ENCODE results near the gene REEP6.

Gene REEP6

DNA sequence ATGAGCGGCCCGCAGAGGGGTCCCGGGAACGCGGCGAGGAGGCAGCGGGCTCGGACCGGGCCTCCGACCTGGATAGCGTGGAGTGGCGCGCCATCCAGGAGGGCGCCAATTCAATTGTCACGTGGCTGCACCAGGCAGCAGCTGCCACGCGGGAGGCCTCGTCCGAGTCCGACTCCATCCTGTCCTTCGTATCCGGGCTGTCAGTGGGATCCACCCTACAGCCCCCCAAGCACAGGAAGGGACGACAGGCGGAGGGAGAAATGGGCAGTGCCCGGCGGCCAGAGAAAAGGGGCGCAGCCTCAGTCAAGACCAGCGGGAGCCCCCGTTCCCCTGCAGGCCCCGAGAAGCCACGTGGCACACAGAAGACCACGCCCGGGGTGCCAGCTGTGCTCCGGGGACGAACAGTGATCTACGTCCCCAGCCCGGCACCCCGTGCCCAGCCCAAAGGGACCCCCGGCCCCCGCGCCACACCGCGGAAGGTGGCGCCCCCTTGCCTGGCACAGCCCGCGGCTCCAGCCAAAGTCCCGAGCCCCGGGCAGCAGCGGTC, 22.6 kb upstream of the REEP6 start:
- Histone ChIP-seq H3K27ac (replicated peaks) (no peak overlapping the region), H3K4me3 (replicated peaks; ENCODE audit: insufficient read depth, low read length) (no peak overlapping the region), H3K27me3 (ENCODE audit: insufficient read depth, poor library complexity, severe bottlenecking) (peaks cover 48% of the 10 kb centered on the region)
- TF ChIP-seq, protein P1, sequence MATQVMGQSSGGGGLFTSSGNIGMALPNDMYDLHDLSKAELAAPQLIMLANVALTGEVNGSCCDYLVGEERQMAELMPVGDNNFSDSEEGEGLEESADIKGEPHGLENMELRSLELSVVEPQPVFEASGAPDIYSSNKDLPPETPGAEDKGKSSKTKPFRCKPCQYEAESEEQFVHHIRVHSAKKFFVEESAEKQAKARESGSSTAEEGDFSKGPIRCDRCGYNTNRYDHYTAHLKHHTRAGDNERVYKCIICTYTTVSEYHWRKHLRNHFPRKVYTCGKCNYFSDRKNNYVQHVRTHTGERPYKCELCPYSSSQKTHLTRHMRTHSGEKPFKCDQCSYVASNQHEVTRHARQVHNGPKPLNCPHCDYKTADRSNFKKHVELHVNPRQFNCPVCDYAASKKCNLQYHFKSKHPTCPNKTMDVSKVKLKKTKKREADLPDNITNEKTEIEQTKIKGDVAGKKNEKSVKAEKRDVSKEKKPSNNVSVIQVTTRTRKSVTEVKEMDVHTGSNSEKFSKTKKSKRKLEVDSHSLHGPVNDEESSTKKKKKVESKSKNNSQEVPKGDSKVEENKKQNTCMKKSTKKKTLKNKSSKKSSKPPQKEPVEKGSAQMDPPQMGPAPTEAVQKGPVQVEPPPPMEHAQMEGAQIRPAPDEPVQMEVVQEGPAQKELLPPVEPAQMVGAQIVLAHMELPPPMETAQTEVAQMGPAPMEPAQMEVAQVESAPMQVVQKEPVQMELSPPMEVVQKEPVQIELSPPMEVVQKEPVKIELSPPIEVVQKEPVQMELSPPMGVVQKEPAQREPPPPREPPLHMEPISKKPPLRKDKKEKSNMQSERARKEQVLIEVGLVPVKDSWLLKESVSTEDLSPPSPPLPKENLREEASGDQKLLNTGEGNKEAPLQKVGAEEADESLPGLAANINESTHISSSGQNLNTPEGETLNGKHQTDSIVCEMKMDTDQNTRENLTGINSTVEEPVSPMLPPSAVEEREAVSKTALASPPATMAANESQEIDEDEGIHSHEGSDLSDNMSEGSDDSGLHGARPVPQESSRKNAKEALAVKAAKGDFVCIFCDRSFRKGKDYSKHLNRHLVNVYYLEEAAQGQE (IDR thresholded peaks at IDR 0.05; ENCODE audit: insufficient replicate concordance, low read depth): no peak
- TF ChIP-seq POLR2AphosphoS5 (IDR thresholded peaks at IDR 0.05; ENCODE audit: low read depth) (no peak), GABPA (IDR thresholded peaks at IDR 0.05; ENCODE audit: low read depth) (no peak)
- TF ChIP-seq, protein P2, sequence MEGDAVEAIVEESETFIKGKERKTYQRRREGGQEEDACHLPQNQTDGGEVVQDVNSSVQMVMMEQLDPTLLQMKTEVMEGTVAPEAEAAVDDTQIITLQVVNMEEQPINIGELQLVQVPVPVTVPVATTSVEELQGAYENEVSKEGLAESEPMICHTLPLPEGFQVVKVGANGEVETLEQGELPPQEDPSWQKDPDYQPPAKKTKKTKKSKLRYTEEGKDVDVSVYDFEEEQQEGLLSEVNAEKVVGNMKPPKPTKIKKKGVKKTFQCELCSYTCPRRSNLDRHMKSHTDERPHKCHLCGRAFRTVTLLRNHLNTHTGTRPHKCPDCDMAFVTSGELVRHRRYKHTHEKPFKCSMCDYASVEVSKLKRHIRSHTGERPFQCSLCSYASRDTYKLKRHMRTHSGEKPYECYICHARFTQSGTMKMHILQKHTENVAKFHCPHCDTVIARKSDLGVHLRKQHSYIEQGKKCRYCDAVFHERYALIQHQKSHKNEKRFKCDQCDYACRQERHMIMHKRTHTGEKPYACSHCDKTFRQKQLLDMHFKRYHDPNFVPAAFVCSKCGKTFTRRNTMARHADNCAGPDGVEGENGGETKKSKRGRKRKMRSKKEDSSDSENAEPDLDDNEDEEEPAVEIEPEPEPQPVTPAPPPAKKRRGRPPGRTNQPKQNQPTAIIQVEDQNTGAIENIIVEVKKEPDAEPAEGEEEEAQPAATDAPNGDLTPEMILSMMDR (IDR thresholded peaks at IDR 0.05; ENCODE audit: insufficient read depth, low read length): no peak
- no peak for DNase-seq (ENCODE audit: low read depth in 1 of 2, low spot score in 1 of 2)

DNA sequence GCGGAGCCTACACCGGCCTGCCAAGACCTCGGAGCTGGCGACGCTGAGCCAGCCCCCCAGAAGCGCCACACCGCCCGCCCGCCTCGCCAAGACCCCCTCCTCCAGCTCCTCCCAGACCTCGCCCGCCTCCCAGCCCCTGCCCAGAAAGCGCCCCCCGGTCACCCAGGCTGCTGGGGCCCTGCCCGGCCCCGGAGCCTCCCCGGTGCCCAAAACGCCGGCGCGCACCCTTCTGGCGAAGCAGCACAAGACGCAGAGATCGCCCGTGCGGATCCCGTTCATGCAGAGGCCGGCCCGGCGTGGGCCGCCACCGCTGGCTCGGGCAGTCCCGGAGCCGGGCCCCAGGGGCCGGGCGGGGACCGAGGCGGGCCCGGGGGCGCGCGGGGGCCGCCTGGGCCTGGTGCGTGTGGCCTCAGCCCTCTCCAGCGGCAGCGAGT, 22.1 kb upstream of the REEP6 start:
- DNase-seq (ENCODE audit: low read depth in 1 of 2, low spot score in 1 of 2): peak in 1 of 2 experiments; percentile 50
- Histone ChIP-seq H3K27ac (replicated peaks) (no peak overlapping the region), H3K27me3 (ENCODE audit: insufficient read depth, poor library complexity, severe bottlenecking) (peaks cover 48% of the 10 kb centered on the region), H3K4me3 (replicated peaks; ENCODE audit: insufficient read depth, low read length) (no peak overlapping the region)
- TF ChIP-seq GABPA (IDR thresholded peaks at IDR 0.05; ENCODE audit: low read depth): no peak
- TF ChIP-seq, protein P2 (IDR thresholded peaks at IDR 0.05; ENCODE audit: insufficient read depth, low read length): no peak
- TF ChIP-seq, protein P1 (IDR thresholded peaks at IDR 0.05; ENCODE audit: insufficient replicate concordance, low read depth): no peak
- TF ChIP-seq SPI1 (IDR thresholded peaks at IDR 0.05; ENCODE audit: borderline replicate concordance, low read depth): no peak
- TF ChIP-seq POLR2AphosphoS5 (IDR thresholded peaks at IDR 0.05; ENCODE audit: low read depth): no peak

DNA sequence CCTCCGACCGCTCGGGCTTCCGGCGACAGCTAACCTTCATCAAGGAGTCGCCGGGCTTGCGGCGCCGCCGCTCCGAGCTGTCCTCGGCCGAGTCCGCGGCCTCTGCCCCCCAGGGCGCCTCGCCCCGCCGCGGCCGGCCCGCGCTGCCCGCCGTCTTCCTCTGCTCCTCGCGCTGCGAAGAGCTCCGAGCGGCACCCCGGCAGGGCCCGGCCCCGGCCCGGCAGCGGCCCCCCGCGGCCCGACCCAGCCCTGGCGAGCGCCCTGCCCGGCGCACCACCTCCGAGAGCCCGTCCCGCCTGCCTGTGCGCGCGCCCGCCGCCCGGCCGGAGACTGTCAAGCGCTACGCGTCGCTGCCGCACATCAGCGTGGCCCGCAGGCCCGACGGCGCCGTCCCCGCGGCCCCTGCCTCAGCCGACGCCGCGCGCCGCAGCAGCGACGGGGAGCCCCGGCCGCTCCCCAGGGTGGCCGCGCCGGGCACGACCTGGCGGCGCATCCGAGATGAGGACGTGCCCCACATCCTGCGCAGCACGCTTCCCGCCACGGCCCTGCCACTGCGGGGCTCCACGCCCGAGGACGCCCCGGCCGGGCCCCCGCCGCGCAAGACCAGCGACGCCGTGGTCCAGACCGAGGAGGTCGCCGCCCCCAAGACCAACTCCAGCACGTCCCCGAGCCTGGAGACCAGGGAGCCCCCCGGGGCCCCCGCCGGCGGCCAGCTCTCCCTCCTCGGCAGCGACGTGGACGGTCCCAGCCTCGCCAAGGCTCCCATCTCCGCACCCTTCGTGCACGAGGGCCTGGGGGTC, 21.5 kb upstream of the REEP6 start:
- H3K27me3 ChIP-seq (ENCODE audit: insufficient read depth, poor library complexity, severe bottlenecking): peaks cover 48% of the 10 kb centered on the region
- no peak overlapping the region for H3K4me3 ChIP-seq (replicated peaks; ENCODE audit: insufficient read depth, low read length)
- no peak overlapping the region for H3K27ac ChIP-seq (replicated peaks)
- TF ChIP-seq, protein P1 (IDR thresholded peaks at IDR 0.05; ENCODE audit: insufficient replicate concordance, low read depth): no peak
- no peak for TF ChIP-seq SPI1 (IDR thresholded peaks at IDR 0.05; ENCODE audit: borderline replicate concordance, low read depth)
- no peak for TF ChIP-seq POLR2AphosphoS5 (IDR thresholded peaks at IDR 0.05; ENCODE audit: low read depth)
- TF ChIP-seq, protein P2 (IDR thresholded peaks at IDR 0.05; ENCODE audit: insufficient read depth, low read length): no peak
- no peak for DNase-seq (ENCODE audit: low read depth in 1 of 2, low spot score in 1 of 2)

Measured in HL-60 (cell line).